Omental fat pad (tissue), 4 donors: ENCODE measurements around the gene GRB2. TPM values are rescaled to one million over a fixed set of nuclear protein-coding genes. Genes with fewer than 3 reads are reported as not detected.

Experiments
- ATAC-seq: fragments of 150-250 bp; one replicate; pipeline ENCODE4 v1.9.1; 2016; ENCODE audit warnings: mild to moderate bottlenecking, moderate library complexity; ENCODE audit not compliant: low FRiP score
- DNase-seq: peaks from one replicate; pipeline ENCODE4 v3.0.0-alpha.2; 2019; ENCODE audit warnings: low spot score
- CTCF ChIP-seq, 3 donors: fragments of 450-650 bp; IDR thresholded peaks; one replicate each; pipeline ENCODE4 v1.5.1; 2016 to 2017; ENCODE audit warnings: antibody characterized with exemption in 3 of 3, mild to moderate bottlenecking in 3 of 3, moderate library complexity in 2 of 3
- total RNA-seq, 4 donors: library from RNA; depleted of rRNA; stranded (reverse); fragments of >200 nt; gene quantifications; one replicate each; pipeline ENCODE4 v1.1.0, GENCODE V29; 2016

Gene GRB2
- total RNA-seq, 4 donors from 2014 or later = 87.4 to 152 (median 108) TPM

DNA sequence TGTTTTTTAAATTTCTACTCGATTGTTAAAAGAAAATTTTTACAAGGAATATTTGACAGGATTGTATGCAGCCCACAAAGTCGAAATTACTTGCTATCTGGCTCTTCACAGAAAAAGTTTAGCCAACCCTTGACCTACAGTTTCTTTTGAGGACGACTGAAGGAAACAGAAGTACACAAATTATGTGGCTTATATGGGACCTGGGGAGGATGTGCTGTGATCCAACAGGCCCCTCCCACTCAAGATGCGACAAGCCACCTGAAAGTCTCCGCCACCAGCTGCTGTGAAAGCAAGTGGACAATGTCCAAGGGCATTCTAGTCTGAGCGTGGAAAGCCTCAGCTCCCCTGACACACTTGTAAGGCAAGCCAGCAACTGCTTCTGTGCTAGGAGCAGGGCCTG lies 73.8 kb downstream of the GRB2 start:
- ATAC-seq (no peak), DNase-seq (no peak)
- TF ChIP-seq CTCF (IDR thresholded peaks at IDR 0.05) = no peak

- ATAC-seq (no peak), DNase-seq (no peak)
- no peak for TF ChIP-seq CTCF (IDR thresholded peaks at IDR 0.05)
These were observed 77.7 kb downstream of the GRB2 start for GRCh38 chr17:75327757-75328156.

DNA sequence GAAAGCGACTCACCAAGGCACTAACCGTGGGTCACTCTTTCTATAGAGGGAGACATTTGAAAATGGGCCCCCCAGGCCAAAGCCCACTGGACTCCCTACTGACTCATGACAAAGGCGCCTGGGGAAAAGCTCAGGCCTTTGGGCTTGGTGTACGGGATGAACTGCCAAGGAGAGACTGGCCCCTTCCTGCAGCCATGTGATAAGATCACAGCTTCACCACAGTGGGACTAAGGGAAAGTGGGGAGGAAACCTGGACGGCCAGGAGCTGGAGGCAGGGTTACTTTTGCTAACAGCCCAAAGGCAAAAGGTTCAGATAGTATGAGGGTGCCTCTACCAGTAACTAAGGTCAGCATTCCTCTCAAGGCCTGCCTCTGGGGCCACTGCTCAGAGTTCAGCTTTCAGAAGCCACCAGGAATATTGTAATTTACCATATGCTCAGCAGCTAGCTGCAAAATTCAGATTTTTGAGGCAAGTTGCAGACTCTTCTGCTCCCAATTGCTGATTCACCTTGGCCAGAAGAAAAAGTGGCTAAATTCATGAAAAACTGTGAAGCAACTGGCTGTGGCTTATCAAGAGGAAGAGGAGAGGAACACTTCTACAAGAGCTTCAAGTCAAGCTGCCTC lies 79.1 kb downstream of the GRB2 start:
- peak; percentile 54 for ATAC-seq
- TF ChIP-seq CTCF (IDR thresholded peaks at IDR 0.05) = no peak
- DNase-seq = no peak

DNA sequence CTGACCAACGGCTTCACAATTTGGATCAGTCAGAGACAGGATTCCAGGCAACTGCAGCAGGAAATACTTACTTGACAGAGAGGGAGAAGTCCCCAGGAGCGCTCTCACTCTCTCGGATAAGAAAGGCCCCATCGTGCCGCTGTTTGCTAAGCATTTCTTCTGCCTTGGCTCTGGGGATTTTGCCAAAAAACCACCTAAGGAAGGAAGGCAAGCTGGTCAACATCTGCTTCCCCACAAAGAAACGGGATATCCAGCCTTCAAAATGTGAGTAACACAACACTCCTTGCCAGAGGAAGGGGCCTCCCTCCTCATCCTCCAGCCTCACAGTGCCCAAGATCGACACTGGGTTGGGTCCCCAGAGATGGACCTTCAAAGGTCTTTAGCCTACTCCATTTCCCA lies 79.7 kb downstream of the GRB2 start:
- TF ChIP-seq CTCF (IDR thresholded peaks at IDR 0.05) = no peak
- no peak for DNase-seq
- no peak for ATAC-seq

GRCh38 chr17:75325348-75325747 lies 80.1 kb downstream of the GRB2 start:
- DNase-seq (no peak), ATAC-seq (no peak)
- no peak for TF ChIP-seq CTCF (IDR thresholded peaks at IDR 0.05)

GRCh38 chr17:75321506-75321905 lies 84.0 kb downstream of the GRB2 start:
- ATAC-seq = no peak
- no peak for DNase-seq
- TF ChIP-seq CTCF (IDR thresholded peaks at IDR 0.05) = no peak

GRCh38 chr17:75319904-75320691 lies 85.4 kb downstream of the GRB2 start:
- ATAC-seq = no peak

More at GRCh38 chr17:75319904-75320691, 85.4 kb downstream of the GRB2 start:
- no peak for DNase-seq
- TF ChIP-seq CTCF (IDR thresholded peaks at IDR 0.05) = no peak
